ENCODE results near the gene WWP2. TPM values are rescaled to one million over a fixed set of nuclear protein-coding genes. Genes with fewer than 3 reads are reported as not detected.

The WWP2 gene
- total and polyA plus RNA-seq, 2 experiments from 2014 or later: 19.9 to 23.1 TPM

DNA sequence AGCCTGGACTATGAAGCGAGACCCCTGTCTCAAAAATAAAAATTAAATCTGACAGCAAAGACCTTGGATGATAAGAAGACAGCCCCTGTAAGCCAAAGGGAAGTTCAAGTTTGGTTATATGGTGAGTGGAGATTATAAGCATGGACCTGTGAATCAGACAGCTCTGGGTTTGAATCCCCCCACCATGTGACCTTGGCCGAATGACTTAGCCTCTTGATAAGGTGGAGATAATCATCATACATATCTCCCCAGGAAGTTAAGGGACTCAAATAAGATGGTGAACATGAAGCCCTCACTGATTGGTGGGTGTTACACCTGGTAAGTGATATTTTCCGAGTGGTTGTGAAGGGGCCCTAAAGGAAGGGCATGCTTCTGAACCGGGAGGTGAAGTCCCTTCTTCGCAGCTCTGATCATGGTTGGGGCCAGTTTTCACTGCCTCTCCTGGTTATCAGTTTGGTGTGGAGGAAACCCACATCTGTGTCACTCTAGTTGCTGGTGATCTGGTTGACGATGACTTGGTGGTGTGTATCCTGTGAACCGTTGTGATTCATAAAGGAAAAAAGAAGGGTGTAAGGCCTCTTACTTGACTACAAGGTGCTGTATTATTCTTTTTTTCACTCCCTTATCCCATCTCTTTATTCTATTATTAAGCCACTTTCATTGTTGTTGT is 127.3 kb downstream of the WWP2 start:
- DNase-seq (ENCODE audit: low spot score): no peak
- TF ChIP-seq EZH2 (IDR thresholded peaks at IDR 0.05; ENCODE audit: borderline replicate concordance): no peak
- H3K79me2 ChIP-seq: no peaks in the 10 kb centered on the region
- no peak overlapping the region for H3K4me2 ChIP-seq
- H3K9me2 ChIP-seq (replicated peaks; ENCODE audit: insufficient read depth): no peaks in the 10 kb centered on the region
- no peaks in the 10 kb centered on the region for H4K20me1 ChIP-seq (ENCODE audit: insufficient read depth, poor library complexity, severe bottlenecking)
- peaks cover 12% of the 10 kb centered on the region for H3K4me1 ChIP-seq (ENCODE audit: insufficient read depth)
- no peaks in the 10 kb centered on the region for H3K9me3 ChIP-seq (ENCODE audit: low read depth)
- 93% methylated on average over 7 of the region's 7 CpGs for WGBS (ENCODE audit: low lambda C conversion rate, missing lambda C conversion rate)
- no peaks in the 10 kb centered on the region for H3K27me3 ChIP-seq
- peak overlapping the region; percentile 94 for H3K27ac ChIP-seq
- no peaks in the 10 kb centered on the region for H3K36me3 ChIP-seq (replicated peaks; ENCODE audit: insufficient read depth, low read depth)
- H2AFZ ChIP-seq: no peak overlapping the region
- H3K4me3 ChIP-seq: no peak overlapping the region

DNA sequence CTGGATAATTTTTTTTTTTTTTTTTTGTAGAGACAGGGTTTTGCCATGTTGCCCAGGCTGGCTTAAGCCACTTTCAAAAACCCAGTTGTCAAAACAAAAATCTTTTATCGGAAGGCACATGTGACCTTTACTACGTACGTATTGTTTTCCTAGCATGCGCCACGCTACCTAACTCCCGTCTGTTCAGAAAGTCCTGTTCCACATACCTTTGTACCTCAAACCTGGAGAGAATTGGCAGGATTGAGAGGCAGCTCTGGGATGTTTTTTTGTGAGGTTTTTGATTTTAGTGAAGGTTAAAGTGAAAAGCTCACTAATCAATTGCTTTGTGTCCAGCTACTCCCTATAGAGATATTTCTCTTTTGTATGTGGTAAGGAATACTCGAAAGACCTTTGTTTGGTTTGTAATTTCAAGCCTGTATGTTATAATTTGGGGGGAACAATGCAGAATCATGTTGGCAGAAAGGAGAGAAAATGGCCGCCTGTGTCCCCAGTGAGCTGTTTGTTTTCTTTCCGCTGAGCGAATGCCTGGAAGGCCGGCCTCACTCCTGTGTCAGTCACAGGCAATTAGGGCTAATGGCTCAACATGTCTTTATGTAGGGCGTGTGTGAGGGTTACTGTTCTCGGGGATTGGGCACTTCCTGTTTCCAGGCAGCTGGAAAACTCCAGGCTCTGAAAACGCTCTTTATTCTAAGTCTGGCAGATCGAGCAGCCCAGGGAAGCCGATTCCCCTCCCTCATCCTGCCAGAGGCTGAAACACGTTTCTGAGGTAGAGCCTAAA is 128.2 kb downstream of the WWP2 start:
- Histone ChIP-seq H3K27me3 (no peaks in the 10 kb centered on the region), H3K79me2 (no peaks in the 10 kb centered on the region), H3K4me2 (peak overlapping the region; percentile 56), H3K9me2 (replicated peaks; ENCODE audit: insufficient read depth) (no peaks in the 10 kb centered on the region), H3K4me1 (ENCODE audit: insufficient read depth) (peaks cover 12% of the 10 kb centered on the region), H3K36me3 (replicated peaks; ENCODE audit: insufficient read depth, low read depth) (no peaks in the 10 kb centered on the region), H3K4me3 (no peak overlapping the region), H3K27ac (peak overlapping the region; percentile 94), H3K9me3 (ENCODE audit: low read depth) (no peaks in the 10 kb centered on the region), H2AFZ (peak overlapping the region; percentile 81), H4K20me1 (ENCODE audit: insufficient read depth, poor library complexity, severe bottlenecking) (no peaks in the 10 kb centered on the region)
- 47% methylated on average over 17 of the region's 17 CpGs for WGBS (ENCODE audit: low lambda C conversion rate, missing lambda C conversion rate)
- DNase-seq (ENCODE audit: low spot score): peak; percentile 75
- TF ChIP-seq, protein P1, sequence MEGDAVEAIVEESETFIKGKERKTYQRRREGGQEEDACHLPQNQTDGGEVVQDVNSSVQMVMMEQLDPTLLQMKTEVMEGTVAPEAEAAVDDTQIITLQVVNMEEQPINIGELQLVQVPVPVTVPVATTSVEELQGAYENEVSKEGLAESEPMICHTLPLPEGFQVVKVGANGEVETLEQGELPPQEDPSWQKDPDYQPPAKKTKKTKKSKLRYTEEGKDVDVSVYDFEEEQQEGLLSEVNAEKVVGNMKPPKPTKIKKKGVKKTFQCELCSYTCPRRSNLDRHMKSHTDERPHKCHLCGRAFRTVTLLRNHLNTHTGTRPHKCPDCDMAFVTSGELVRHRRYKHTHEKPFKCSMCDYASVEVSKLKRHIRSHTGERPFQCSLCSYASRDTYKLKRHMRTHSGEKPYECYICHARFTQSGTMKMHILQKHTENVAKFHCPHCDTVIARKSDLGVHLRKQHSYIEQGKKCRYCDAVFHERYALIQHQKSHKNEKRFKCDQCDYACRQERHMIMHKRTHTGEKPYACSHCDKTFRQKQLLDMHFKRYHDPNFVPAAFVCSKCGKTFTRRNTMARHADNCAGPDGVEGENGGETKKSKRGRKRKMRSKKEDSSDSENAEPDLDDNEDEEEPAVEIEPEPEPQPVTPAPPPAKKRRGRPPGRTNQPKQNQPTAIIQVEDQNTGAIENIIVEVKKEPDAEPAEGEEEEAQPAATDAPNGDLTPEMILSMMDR (IDR thresholded peaks at IDR 0.05; ENCODE audit: poor library complexity): no peak
- TF ChIP-seq EZH2phosphoT487 (IDR thresholded peaks at IDR 0.05; ENCODE audit: low read depth, severe bottlenecking, unreplicated experiment): no peak
- TF ChIP-seq EZH2 (IDR thresholded peaks at IDR 0.05; ENCODE audit: borderline replicate concordance): no peak

GRCh38 chr16:69890892-69891282 is 128.8 kb downstream of the WWP2 start:
- Histone ChIP-seq H4K20me1 (ENCODE audit: insufficient read depth, poor library complexity, severe bottlenecking) (no peaks in the 10 kb centered on the region), H3K9me3 (ENCODE audit: low read depth) (no peaks in the 10 kb centered on the region), H2AFZ (peak overlapping the region; percentile 81), H3K4me2 (no peak overlapping the region), H3K27me3 (no peaks in the 10 kb centered on the region), H3K9me2 (replicated peaks; ENCODE audit: insufficient read depth) (no peaks in the 10 kb centered on the region), H3K4me1 (ENCODE audit: insufficient read depth) (peaks cover 12% of the 10 kb centered on the region), H3K4me3 (no peak overlapping the region), H3K36me3 (replicated peaks; ENCODE audit: insufficient read depth, low read depth) (no peaks in the 10 kb centered on the region), H3K79me2 (no peaks in the 10 kb centered on the region), H3K27ac (peak overlapping the region; percentile 94)
- TF ChIP-seq, protein P1 (IDR thresholded peaks at IDR 0.05; ENCODE audit: poor library complexity): no peak
- TF ChIP-seq EZH2phosphoT487 (IDR thresholded peaks at IDR 0.05; ENCODE audit: low read depth, severe bottlenecking, unreplicated experiment) (no peak), EZH2 (IDR thresholded peaks at IDR 0.05; ENCODE audit: borderline replicate concordance) (no peak)
- 44% methylated on average over 8 of the region's 8 CpGs for WGBS (ENCODE audit: low lambda C conversion rate, missing lambda C conversion rate)
- DNase-seq (ENCODE audit: low spot score): peak; percentile 18

- H4K20me1 ChIP-seq (ENCODE audit: insufficient read depth, poor library complexity, severe bottlenecking): no peaks in the 10 kb centered on the region
- H3K9me3 ChIP-seq (ENCODE audit: low read depth): no peaks in the 10 kb centered on the region
- H3K4me1 ChIP-seq (ENCODE audit: insufficient read depth): peaks cover 12% of the 10 kb centered on the region
- H2AFZ ChIP-seq: no peak overlapping the region
- H3K27me3 ChIP-seq: no peaks in the 10 kb centered on the region
- no peak overlapping the region for H3K27ac ChIP-seq
- TF ChIP-seq, protein P1 (IDR thresholded peaks at IDR 0.05; ENCODE audit: poor library complexity): no peak
- no peak for TF ChIP-seq EZH2 (IDR thresholded peaks at IDR 0.05; ENCODE audit: borderline replicate concordance)
- TF ChIP-seq EZH2phosphoT487 (IDR thresholded peaks at IDR 0.05; ENCODE audit: low read depth, severe bottlenecking, unreplicated experiment): no peak
- no peaks in the 10 kb centered on the region for H3K36me3 ChIP-seq (replicated peaks; ENCODE audit: insufficient read depth, low read depth)
- no peaks in the 10 kb centered on the region for H3K9me2 ChIP-seq (replicated peaks; ENCODE audit: insufficient read depth)
- no peak overlapping the region for H3K4me2 ChIP-seq
- 94% methylated on average over 2 of the region's 2 CpGs for WGBS (ENCODE audit: low lambda C conversion rate, missing lambda C conversion rate)
- H3K79me2 ChIP-seq: no peaks in the 10 kb centered on the region
- DNase-seq (ENCODE audit: low spot score): no peak
- no peak overlapping the region for H3K4me3 ChIP-seq
Measured at GRCh38 chr16:69892378-69892777, 130.2 kb downstream of the WWP2 start.
